GM12801 (cell line): ENCODE results near the gene SLC17A5.

Experiments used
- TF ChIP-seq, protein P1 (sequence below): IDR thresholded peaks from one replicate; pipeline ENCODE4 v1.5.1; 2011; ENCODE audit warnings: control low read depth; ENCODE audit not compliant: insufficient read length; ENCODE audit errors: extremely low read depth

Gene SLC17A5

DNA sequence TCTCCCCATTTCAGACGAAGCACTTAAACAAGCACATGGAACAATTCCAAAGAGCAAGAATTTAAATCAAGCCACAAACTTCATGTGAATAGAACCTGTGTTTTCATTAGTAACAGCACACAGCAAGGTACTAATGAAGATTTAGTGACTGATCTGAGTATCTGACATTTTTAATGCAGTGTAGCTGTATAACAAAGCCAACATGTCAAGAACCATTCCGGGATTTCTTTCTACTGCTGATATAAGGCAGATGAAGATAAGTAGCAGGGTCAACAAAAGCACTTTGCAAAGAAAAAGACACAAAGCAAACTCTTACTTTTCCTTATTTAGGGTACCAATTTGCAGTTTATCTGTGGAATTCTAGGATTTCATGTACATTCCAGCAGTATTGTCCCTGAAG, 11.3 kb downstream of the SLC17A5 start:
- TF ChIP-seq, protein P1, sequence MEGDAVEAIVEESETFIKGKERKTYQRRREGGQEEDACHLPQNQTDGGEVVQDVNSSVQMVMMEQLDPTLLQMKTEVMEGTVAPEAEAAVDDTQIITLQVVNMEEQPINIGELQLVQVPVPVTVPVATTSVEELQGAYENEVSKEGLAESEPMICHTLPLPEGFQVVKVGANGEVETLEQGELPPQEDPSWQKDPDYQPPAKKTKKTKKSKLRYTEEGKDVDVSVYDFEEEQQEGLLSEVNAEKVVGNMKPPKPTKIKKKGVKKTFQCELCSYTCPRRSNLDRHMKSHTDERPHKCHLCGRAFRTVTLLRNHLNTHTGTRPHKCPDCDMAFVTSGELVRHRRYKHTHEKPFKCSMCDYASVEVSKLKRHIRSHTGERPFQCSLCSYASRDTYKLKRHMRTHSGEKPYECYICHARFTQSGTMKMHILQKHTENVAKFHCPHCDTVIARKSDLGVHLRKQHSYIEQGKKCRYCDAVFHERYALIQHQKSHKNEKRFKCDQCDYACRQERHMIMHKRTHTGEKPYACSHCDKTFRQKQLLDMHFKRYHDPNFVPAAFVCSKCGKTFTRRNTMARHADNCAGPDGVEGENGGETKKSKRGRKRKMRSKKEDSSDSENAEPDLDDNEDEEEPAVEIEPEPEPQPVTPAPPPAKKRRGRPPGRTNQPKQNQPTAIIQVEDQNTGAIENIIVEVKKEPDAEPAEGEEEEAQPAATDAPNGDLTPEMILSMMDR, result no peak

DNA sequence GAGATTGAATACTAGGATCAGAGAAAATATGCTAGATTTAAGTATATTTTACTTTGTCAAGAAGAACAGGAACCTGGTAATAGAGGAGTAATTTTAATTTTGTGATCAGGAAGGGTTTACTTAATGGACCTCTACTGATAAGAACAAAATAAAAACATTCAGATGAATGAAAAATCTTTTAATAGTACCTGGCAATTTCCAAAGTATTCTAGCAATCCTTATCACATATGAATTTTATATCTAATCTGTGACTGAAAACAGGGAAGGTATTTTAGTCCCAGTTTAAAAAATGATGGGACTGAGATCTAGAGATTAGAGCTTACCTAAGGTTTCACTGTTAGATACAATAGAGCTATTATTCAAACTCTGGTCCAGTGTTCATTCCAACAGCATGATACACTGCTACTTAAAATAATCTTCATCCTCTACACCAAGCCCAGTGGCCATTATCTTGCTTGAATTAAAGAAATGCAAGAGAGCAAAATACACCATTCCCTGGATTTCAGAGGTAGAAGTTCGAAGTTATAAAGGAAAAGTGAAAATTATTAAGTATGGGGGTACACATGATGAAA, 13.5 kb downstream of the SLC17A5 start:
- TF ChIP-seq, protein P1, result no peak

DNA sequence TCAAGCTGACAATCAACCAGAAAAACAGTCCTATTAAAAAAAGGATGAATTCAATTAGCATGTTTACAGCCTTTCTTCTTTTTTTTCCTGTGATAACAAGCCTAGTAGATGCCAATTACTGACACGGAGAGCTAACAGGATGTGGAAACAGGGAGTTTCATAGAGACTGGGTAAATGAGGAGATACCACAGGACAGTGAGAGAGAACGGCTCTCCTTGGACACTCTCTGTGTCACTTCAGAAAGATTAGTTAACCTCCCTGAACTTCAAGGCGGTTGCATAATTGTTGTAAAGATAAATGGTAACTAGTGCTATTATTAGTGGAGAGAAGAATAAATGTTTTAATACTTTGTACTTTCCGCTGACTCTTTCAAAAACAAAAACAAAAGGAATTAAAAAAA, 14.8 kb downstream of the SLC17A5 start:
- TF ChIP-seq, protein P1, result no peak

DNA sequence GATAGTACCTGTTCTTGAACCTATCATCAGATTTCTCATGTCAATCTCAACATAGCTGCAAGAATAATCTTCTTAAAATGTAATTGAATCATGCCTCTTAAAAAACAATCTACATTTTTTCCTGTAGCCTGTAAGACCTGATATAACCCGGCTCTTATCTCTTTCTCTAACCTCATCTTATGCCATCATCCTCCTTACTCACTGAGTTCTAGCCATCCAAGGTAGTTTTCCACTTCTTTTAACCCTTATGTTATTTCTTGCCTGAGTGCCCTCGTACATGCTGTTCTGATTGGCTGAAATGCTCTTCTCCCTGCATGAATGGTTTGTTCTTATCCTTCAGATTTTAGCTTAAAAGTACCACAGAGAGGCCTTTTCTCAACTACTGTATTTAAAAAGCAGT, 16.4 kb downstream of the SLC17A5 start:
- TF ChIP-seq, protein P1, result no peak

DNA sequence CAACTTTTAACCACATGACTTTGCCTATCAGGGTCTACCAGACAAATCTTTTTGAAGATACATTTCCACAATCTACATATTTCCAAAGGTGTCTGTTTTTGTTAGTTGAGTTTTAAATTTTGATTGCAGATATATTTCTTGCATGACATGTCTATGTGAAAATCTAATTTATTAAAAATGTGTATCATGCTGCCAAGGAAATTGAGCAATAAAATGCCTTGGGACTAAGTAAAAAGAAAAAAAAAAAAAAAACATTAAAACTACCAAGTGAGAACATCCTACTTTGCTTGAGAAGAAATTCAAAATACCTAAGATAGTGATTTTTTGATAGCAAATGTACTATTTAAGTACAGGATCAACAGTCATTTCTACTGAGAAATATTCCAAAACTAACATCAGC, 17.7 kb downstream of the SLC17A5 start:
- TF ChIP-seq, protein P1, result no peak

DNA sequence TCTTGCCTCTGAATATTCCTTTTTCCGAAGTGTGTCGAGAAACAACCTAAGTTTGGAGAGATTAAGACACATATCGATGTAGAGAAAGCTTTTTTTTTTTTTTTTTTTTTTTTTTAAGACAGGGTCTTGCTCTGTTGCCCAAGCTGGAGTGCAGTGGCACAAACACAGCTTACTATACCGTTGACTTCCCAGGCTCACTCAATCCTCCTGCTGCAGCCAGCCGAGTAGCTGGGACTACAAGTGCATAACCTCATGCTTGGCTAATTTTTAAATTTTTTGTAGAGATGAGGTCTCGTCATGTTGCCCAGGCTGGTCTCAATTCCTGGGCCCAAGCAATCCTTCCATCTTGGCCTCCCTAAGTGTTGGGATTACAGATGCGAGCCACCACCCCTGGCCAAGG, 21.4 kb downstream of the SLC17A5 start:
- TF ChIP-seq, protein P1, result no peak

DNA sequence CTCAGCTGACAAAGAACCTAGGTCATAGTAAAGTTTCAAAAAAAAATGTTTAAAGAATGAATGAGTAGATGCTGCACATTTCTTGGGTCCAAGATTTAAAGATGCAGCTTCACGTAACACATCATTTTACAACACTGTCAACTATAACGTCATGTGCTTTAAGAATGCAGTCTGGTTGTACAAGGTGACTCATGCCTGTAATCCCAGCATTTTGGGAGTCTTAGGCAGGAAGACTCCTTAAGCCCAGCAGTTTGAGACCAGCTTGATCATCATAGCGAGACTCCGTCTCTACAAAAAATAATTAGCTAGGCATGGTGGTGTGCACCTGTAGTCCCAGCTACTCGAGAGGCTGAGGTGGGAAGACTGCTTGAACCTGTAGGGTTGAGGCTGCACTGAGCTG, 21.9 kb downstream of the SLC17A5 start:
- TF ChIP-seq, protein P1, result no peak
